ENCODE results near the gene CCDC149. TPM values are rescaled to one million over a fixed set of nuclear protein-coding genes. Genes with fewer than 3 reads are reported as not detected.

The CCDC149 gene
- total and polyA plus RNA-seq, 9 of the 15 experiments (the other 6 are each of a cell fraction or from before 2014, with no cell fraction given): 0.04 to 0.18 TPM; not detected in 7

DNA sequence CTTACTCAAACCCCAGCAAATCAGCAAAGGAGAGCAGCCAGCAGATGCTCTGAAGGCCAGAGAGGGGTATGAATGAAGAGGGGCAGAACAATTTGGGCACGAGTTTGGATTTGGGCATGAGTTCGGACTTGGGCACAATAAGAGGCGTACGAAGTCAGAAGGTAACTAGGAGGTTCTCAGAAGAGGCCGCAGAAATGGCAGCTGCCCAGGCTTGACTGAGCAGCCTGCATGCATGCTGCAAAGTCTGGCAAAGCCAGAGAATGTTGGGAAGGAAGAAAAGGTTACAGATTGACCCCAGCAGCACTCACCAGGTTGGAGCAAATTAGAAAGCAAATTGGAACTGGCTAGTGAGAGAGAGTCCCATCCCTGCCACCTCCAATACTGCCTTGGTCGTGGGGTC lies 15.2 kb downstream of the CCDC149 start (continued):
- TF ChIP-seq ZNF780A (CRISPR knock-in tag; IDR thresholded peaks at IDR 0.05) (no peak), MBD2 (IDR thresholded peaks at IDR 0.05; ENCODE audit: borderline replicate concordance, low read depth) (no peak), BCL6 (CRISPR knock-in tag; IDR thresholded peaks at IDR 0.05) (no peak), SMARCC2 (IDR thresholded peaks at IDR 0.05; ENCODE audit: low read depth) (no peak), CREM (IDR thresholded peaks at IDR 0.05; ENCODE audit: low read depth) (no peak), ZBTB7A (IDR thresholded peaks at IDR 0.05; ENCODE audit: borderline replicate concordance, control insufficient read depth, low read depth, low read length) (no peak), ZNF444 (CRISPR knock-in tag; IDR thresholded peaks at IDR 0.05) (no peak)
- TF ChIP-seq, protein P1, sequence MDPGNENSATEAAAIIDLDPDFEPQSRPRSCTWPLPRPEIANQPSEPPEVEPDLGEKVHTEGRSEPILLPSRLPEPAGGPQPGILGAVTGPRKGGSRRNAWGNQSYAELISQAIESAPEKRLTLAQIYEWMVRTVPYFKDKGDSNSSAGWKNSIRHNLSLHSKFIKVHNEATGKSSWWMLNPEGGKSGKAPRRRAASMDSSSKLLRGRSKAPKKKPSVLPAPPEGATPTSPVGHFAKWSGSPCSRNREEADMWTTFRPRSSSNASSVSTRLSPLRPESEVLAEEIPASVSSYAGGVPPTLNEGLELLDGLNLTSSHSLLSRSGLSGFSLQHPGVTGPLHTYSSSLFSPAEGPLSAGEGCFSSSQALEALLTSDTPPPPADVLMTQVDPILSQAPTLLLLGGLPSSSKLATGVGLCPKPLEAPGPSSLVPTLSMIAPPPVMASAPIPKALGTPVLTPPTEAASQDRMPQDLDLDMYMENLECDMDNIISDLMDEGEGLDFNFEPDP (CRISPR knock-in tag; IDR thresholded peaks at IDR 0.05): no peak
- TF ChIP-seq, protein P2, sequence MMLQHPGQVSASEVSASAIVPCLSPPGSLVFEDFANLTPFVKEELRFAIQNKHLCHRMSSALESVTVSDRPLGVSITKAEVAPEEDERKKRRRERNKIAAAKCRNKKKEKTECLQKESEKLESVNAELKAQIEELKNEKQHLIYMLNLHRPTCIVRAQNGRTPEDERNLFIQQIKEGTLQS (IDR thresholded peaks at IDR 0.05): no peak
- TF ChIP-seq, protein P2 (CRISPR knock-in tag; conservative IDR thresholded peaks at IDR 0.05): no peak
- TF ChIP-seq, protein P3, sequence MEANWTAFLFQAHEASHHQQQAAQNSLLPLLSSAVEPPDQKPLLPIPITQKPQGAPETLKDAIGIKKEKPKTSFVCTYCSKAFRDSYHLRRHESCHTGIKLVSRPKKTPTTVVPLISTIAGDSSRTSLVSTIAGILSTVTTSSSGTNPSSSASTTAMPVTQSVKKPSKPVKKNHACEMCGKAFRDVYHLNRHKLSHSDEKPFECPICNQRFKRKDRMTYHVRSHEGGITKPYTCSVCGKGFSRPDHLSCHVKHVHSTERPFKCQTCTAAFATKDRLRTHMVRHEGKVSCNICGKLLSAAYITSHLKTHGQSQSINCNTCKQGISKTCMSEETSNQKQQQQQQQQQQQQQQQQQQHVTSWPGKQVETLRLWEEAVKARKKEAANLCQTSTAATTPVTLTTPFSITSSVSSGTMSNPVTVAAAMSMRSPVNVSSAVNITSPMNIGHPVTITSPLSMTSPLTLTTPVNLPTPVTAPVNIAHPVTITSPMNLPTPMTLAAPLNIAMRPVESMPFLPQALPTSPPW (CRISPR knock-in tag; IDR thresholded peaks at IDR 0.05): no peak
- TF ChIP-seq, protein P4, sequence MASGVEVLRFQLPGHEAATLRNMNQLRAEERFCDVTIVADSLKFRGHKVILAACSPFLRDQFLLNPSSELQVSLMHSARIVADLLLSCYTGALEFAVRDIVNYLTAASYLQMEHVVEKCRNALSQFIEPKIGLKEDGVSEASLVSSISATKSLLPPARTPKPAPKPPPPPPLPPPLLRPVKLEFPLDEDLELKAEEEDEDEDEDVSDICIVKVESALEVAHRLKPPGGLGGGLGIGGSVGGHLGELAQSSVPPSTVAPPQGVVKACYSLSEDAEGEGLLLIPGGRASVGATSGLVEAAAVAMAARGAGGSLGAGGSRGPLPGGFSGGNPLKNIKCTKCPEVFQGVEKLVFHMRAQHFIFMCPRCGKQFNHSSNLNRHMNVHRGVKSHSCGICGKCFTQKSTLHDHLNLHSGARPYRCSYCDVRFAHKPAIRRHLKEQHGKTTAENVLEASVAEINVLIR (CRISPR knock-in tag; IDR thresholded peaks at IDR 0.05): no peak
